HG03139 (cell line): ENCODE data around the gene ADPRH.
"Not testable (repeated sequence)": the region's sequence is repeated elsewhere in the genome, so short reads cannot be mapped to it uniquely, and the experiment has no call there.

Source experiments
- ATAC-seq: cut with Tn5 transposase; IDR thresholded peaks from one replicate; pipeline ENCODE4 v1.9.1; 2021; ENCODE audit not compliant: unreplicated experiment

Gene ADPRH

DNA sequence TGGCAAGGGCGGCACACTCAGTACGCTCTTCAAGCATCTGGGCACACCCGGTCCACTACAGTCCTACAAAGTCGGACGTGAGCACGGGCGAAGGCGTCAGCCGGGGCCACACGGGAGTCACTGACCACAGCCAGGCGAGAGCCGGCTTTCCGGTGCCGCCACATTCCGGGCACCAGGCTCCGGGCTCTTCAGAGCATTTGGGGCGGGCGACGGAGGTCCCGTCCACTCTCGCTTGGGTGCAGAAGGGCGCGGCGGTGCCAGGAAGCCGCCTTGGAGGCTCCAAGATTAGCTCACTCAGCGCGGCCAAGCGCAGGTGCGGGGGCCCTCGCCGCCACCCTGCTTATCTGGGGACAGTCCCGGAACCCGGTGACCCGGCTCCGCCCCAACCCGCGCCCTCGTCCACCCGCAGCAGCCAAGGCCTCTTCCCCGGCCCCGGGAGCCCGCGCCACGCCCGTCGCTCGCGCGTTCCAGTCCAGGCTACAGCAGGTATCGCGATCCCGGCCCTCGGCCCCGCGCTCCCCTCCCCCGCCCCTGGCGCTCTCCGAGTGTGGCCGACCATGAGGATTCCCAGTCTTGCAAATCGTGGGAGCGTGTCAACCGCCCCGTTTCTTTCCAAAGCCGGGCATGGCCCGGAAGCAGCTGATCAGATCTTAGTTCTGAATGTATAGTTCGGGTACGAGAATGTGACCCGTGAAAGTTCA is at the start of gene ADPRH:
Gene ADPRH (plus strand): TSS at position 127 of the 701 bp plus-strand sequence. CDS start 2,678 bp downstream, outside the sequence.
- ATAC-seq, result peak; percentile 59

- ATAC-seq, result no peak
Measured at GRCh38 chr3:119529883-119530282, 49.4 kb upstream of the ADPRH start.

DNA sequence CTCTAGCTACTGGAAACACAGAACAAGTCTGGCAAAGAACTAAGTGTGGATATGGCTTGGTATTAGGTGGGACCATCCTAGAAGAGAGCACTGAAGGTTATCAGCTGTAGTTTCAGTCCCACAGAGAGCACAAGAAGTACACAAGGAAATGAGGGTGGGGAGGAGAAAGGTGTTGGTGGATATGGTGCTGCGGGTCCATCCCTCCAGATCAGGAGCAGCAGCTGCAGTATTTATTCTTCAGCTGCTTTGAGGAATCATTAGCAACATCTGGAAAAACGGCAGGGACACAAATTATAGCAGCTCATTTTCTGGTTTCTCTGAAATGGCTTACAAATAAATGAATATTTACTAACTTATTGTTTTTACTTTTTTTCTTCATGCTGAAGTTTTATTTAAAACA is 48.8 kb upstream of the ADPRH start:
- no peak for ATAC-seq

- ATAC-seq, result no peak
Measured at GRCh38 chr3:119531151-119531550, 48.1 kb upstream of the ADPRH start.

DNA sequence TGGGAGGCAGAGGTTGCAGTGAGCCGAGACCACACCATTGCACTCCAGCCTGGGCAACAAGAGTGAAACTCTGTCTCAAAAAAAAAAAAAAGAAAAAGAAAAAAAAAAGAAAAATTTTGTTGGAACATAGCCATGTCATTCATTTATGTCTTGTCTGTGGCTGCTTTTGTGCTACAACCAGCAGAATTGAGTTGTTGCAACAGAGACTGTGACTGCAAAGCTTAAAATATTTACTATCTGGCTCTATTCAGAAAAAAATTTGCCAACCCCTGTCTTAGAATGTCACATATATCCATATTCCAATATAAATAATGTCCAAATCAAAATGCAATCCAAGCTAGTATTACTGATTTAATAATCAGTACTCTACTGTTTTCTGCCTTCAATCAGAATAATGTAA is 45.0 kb upstream of the ADPRH start:
- no peak for ATAC-seq

DNA sequence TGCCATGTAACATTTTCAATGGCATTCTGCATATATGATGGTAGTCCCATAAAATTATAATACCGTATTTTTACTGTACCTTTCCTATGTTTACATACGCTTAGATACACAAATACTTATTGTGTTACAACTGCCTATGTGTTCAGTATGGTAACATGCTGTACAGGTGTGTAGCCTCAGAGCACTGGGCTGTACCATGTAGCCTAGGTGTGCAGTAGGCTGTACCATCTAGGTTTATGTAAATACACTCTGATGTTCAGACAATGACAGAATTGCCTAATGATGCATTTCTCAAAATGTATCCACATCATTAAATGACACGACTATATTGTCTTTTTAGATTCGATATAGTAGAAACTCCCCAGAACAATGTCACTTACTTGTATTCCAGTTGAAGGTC is 42.5 kb upstream of the ADPRH start:
- ATAC-seq, result no peak

DNA sequence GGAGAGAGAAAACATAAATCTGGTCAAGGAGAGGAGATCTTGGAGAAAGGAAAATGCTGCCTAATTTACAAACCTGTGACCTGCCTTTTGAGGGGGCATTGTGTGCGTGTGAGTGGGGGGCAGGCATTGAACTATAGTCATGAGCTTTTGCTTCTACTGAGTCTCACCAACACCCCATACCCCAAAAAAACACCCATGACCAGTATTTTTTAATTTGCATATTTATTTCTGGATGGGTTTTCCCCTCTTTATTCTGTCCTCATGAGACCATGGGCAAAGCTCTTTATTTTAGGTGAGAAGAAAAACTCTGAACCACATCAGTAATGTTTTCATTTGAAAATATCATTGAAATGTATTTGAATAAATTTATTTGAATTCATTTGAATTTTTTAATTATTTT is 40.5 kb upstream of the ADPRH start:
- ATAC-seq, result no peak

- ATAC-seq, result no peak
Measured at GRCh38 chr3:119541547-119541946, 37.7 kb upstream of the ADPRH start.

- no peak for ATAC-seq
Measured at GRCh38 chr3:119542168-119542767, 37.0 kb upstream of the ADPRH start.

- no peak for ATAC-seq
Measured at GRCh38 chr3:119543147-119543546, 36.1 kb upstream of the ADPRH start.

DNA sequence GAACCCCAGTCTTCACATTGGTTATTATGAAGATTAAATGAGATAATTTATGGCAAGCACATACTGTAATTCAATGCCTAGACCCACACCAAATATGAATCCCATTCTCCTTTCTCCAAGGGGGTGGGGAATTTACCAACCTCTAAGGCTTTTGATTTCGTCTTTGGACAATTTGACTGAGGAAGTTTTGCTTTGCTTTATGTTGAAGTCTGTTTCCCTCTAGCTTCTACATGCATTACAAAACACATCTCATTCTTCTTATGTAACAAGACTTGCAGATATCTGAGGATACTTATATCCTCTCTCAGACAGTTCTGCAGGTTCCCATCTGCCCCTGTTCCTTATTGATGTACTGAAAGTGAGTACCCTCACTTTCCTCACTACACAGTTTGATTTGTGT is 32.1 kb upstream of the ADPRH start:
- no peak for ATAC-seq

GRCh38 chr3:119548341-119548740 is 31.0 kb upstream of the ADPRH start:
- ATAC-seq, result no peak

DNA sequence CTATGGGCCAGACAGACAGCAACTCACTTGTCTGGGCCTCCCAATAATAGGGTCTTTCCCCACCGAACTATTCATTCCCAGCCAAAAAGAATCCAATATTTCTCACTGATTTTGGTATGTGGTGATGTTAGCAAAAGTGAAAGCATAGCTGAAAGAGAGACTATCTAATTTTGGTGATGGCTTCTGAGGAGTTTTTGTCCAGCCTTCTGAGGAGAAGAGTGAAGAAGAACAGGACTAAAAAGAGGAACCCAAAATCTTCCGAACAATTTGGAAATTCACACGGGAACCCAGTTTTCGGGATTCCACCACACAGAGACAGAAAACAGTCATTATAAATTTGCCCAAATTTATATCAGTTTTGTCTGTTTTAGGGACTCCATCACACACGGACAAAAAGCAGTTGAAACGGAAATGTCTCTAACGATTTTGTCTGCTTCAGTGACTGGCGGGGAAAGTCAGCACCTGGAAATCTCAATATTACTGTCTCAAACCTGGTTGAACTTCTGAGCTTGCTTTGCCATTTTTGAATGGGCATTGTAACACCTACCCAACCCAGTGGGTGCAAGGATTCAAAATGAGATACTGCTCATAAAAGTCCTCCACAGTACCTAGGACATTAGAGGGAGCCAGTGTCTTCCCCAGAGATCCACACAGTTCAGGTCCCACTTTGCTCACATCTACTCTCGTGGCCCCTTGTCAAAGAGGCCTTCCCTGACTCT is 28.9 kb upstream of the ADPRH start:
- no peak for ATAC-seq

DNA sequence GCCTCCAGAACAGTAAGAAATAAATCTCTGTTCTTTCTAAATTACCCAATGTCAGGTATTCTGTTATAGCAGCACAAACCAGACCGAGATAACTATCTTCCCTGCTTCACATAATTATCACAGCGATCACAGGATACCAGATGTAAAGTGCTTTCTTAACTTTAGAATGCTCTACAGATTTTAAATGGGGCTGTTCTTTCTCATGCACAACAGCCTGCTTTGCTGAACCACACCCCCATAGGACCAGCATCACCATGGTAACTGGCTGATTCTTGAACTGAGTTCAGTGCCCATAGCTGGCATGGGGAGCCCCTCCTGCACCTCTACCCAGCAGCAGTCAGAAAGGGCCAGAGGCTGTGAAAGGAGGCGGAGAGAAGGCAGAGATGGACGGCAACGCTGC is 27.7 kb upstream of the ADPRH start:
- ATAC-seq, result no peak

DNA sequence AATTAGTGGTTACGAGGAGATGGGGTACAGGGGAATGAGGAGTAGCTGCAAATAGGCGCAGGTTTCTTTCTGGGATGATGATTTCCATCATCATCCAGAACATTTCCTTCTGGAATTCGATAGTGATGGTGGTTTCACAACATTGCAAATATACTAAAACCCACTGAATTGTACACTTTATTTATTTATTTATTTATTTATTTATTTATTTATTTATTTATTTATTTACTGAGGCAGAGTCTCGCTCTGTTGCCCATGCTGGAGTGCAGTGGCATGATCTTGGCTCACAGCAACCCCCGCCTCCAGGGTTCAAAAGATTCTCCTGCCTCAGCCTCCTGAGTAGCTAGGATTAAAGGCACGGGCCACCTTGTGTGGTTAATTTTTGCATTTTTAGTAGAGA is 26.4 kb upstream of the ADPRH start:
- ATAC-seq, result not testable (repeated sequence)

DNA sequence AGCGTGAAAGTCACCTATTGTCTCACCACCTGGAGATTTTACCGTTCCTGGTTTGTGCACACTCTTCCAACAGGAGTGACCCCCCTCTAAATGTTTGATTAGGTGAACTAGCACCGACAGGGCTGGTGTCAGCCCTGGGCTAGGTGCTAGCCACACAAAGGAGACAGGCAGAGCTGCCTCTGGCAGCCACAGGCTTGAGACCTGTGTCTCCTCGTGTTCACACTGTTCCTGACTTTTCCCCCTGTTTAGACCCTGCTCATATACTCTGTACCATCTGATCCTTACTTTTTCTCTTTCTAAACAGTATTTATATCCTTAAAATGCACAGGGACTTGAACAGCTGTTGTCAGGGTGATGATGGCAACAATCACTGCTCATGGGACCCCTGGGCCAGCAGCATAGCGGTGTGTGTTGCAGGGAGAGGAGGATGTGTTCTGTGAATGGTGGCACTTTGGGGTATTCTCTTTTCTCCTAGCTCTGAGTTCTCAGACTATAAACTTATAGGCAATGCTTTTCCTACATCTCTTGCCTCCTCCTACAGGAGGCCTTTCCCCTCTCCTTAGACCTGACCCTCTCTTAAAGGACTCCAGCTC is 25.4 kb upstream of the ADPRH start:
- ATAC-seq, result no peak

DNA sequence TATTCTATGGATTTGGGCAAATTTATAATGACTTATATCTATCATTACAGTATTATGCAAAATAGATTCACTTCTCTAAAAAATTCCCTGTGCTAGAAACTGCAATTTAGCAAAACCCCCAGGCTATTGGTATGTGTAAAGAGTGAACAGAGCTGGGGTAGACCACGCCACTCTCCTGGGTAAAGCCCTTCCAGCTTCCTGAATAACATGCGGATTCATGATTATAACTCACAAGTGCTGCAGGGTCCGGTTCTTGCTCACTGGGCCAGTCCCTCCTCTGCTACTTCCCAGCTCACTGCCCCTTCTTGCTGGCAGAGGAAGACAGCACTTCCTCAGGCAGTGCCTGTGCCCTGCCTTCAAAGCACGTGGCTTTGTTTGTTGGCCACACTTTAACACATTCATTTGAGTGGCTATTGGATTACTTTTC is 24.0 kb upstream of the ADPRH start:
- no peak for ATAC-seq

- no peak for ATAC-seq
Measured at GRCh38 chr3:119555929-119556328, 23.4 kb upstream of the ADPRH start.

DNA sequence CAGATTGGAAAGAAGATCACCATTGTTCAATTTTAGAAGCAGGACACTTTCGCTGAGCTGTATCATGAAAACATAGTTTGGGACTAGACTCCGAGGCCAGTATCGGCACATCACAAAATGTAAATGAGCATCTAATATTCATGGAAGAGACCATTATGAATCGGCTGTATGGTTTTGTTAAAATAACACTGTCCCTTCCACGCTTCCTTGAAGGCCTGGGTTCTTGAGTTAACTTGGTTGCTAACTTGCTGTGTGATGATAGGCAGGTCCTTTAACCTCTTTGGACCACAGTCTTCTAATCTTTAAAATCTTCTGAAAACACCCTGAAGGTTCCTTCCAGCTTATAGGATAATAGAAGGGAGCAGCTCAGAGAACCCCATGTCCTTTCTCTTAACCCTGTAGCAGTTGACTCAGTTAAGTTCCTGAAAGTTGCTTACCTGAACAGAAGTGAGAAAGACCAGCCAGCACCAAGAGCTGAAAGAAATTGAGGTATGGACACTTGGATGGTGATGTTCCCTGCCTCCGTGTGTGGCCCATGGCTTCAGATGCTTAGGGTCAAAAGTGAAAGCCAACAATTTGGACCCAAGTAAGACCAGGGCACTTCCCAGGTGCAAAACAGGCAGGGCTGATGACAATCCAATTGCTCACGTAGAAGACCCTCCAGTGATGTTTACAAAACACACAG is 22.0 kb upstream of the ADPRH start:
- ATAC-seq, result no peak

DNA sequence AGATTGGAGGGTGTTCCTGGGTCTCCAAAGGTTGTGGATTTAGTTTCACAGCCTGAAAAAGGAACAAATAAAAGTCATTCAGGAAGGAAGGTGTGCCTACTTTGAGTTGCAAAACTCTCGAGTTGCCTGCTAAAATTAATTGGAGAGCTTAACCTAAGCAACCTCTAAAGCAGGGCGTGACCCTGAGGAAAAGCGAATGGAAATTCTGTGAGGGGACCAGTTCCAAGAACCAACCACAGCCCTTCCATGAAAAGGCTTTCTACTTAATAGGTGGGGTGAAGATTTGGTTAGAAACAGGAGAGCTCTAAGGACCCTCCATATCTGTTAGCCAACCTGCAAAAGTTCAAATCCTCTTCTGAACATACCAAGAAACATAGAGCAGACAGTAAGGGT is 21.4 kb upstream of the ADPRH start:
- no peak for ATAC-seq

DNA sequence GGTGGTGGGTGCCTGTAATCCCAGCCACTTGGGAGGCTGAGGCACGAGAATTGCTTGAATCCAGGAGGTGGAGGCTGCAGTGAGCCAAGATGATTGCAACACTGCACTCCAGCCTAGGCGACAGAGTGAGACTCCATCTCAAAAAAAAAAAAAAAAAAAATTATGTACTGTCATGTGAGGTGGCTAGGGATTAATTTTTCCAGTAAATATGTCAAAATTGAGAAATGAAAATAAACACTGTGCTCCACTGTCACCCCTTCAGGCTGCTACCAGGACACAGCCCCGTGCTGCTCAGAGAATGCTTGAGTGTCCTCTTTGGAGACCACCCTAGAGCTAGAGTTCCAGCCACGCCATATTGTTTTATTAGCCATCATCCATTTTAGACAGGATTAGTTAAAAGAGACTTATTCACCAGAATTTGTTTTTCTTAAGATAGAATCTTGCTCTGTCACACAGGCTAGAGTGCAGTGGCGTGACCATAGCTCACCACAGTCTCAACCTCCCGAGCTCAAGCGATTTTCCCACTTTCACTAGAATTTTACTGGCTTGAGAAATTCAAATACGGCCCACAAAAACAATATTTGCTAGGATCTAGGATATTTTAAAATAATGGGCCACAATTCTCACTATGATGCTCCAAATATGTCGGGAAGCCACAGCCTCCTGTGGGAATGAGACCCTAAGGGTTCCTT is 20.5 kb upstream of the ADPRH start:
- ATAC-seq, result no peak
